Lower leg skin (tissue), 4 donors: Measurements from ENCODE around the gene ECE1. TPM values are rescaled to one million over a fixed set of nuclear protein-coding genes. Genes with fewer than 3 reads are reported as not detected.

Experiments
- DNase-seq, 2 donors: peaks; one replicate each; pipeline ENCODE4 v3.0.0-alpha.2; 2019; ENCODE audit warnings: low spot score in 2 of 2
- H3K4me3 ChIP-seq: fragments of 200-600 bp; sonication (generic); 2 replicates; pipeline ENCODE4 v1.5.1; 2017; ENCODE audit warnings: mild to moderate bottlenecking, low read depth; ENCODE audit not compliant: poor library complexity, severe bottlenecking
- POLR2A ChIP-seq, 2 donors: fragments of 450-650 bp; IDR thresholded peaks; one replicate each; pipeline ENCODE4 v1.6.1; 2016 to 2017; ENCODE audit warnings: antibody characterized with exemption in 2 of 2, mild to moderate bottlenecking in 1 of 2, moderate library complexity in 1 of 2
- WGBS, 2 donors: methylation state at CpG; one replicate each; pipeline ENCODE4 v1.1.5; 2018; 5-methylcytosine and 5-hydroxymethylcytosine counted together
- intact Hi-C: fragments of 100-400 bp; cut with DNase I; formaldehyde crosslinking; loops from one replicate; pipeline ENCODE4 v1.15.0; 2023; ENCODE audit warnings: low total_unique reads
- total RNA-seq, 4 donors: library from RNA; depleted of rRNA; stranded (reverse); fragments of >200 nt; gene quantifications; one replicate each; pipeline ENCODE4 v1.1.0, GENCODE V29; 2016
- TF ChIP-seq, protein P1 (sequence below), 3 donors: fragments of 450-650 bp; IDR thresholded peaks; one replicate each; pipeline ENCODE4 v1.5.1; 2016; ENCODE audit warnings: antibody characterized with exemption in 3 of 3, mild to moderate bottlenecking in 3 of 3, moderate library complexity in 2 of 3

Gene ECE1
- total RNA-seq, 4 donors from 2014 or later, result 37.1 to 68.9 (median 48.3) TPM

DNA sequence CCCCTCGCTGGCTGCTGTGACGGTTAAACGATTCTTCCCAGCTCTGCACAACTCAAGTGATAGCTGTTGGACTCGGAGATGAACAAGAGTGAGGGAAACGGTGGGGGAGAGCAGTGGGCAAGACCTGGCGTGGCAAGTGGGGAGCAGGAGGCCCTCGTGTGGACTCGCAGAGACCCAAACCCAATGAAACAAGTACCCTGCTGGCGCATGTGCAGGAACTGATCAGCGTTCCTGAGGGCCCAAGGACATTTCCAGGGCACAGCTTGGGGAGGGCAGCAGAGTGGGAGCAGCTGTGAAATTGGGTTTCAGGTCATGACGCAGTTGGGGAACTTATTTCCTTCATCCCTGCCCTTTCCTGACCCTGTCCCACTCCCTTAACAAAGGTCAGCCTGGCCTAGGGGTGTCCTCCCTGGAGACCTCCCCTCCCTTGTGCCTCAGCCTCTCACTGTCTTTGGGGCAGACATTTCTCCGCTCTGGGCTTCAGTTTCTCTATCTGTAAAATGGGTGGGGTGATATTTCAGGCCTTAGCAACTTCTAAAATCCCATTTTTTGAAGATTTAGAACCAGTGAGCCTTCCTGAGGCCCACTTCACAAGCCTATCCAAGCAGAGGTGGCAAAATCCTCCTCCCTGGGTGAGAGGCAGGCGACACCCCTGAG lies 27.9 kb upstream of the ECE1 start:
- WGBS, 2 donors, result 79 to 80% methylated on average over 13 of the region's 13 CpGs
- intact Hi-C loops, result no loop called here
- no peak for DNase-seq
- TF ChIP-seq, protein P1, sequence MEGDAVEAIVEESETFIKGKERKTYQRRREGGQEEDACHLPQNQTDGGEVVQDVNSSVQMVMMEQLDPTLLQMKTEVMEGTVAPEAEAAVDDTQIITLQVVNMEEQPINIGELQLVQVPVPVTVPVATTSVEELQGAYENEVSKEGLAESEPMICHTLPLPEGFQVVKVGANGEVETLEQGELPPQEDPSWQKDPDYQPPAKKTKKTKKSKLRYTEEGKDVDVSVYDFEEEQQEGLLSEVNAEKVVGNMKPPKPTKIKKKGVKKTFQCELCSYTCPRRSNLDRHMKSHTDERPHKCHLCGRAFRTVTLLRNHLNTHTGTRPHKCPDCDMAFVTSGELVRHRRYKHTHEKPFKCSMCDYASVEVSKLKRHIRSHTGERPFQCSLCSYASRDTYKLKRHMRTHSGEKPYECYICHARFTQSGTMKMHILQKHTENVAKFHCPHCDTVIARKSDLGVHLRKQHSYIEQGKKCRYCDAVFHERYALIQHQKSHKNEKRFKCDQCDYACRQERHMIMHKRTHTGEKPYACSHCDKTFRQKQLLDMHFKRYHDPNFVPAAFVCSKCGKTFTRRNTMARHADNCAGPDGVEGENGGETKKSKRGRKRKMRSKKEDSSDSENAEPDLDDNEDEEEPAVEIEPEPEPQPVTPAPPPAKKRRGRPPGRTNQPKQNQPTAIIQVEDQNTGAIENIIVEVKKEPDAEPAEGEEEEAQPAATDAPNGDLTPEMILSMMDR (IDR thresholded peaks at IDR 0.05), result no peak
- no peak for TF ChIP-seq POLR2A (IDR thresholded peaks at IDR 0.05)
- no peak overlapping the region for H3K4me3 ChIP-seq

DNA sequence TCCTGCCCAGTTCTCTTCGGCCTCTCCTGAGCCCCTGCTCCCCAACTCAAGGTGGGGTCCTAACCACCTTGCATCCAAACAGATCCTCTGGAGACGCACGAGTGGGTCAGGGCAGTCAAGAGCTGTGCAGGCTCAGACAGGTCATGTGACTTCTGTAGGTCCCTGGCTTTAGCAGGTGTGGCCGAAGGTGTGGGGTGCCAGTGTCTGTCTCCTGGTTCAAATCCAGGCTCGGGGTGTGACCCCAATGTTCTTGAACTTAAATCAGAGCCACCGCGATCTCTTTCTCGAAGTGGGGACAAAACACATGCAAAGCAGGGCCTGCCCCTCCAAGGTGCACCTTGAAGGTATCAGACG lies 27.4 kb upstream of the ECE1 start:
- 64 to 68% methylated on average over 9 of the region's 9 CpGs for WGBS, 2 donors
- no peak for DNase-seq
- intact Hi-C loops, result no loop called here
- H3K4me3 ChIP-seq, result no peak overlapping the region
- no peak for TF ChIP-seq POLR2A (IDR thresholded peaks at IDR 0.05)
- TF ChIP-seq, protein P1 (IDR thresholded peaks at IDR 0.05), result no peak

DNA sequence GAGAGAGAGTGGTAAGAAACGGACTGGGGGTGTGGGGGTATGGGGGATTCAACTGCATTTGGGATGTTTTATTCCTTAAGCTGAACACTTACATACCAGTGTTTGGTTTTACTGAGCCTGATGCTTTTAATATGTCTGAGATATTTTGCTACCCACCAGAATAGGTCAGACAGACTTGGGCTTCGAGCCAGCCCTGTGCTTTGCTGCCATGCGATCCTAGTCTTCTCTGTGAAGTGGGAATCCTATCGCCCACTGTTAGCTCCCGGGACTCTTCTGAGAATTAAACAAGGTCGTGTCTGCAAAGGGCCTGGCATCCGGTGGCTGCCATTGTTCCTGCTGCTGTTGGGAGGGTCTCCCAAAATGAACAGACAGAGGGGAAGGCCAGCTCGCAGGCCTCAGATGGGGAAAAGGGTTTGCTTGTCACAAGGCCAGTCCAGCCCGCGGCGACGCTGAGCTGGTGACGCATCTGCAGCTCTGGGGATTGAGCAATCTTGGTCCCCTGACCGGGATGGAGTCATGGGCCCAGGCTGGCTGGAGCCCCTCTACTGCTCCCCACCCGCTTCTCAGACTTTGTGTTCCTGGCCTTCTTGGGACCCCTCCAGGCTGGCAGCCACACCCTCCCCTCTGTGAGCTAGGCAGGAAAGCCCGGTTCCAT lies 26.9 kb upstream of the ECE1 start:
- intact Hi-C loops, result no loop called here
- TF ChIP-seq, protein P1 (IDR thresholded peaks at IDR 0.05), result no peak
- TF ChIP-seq POLR2A (IDR thresholded peaks at IDR 0.05), result no peak
- H3K4me3 ChIP-seq, result no peak overlapping the region
- peak; percentile 87 to 98 for DNase-seq
- WGBS, 2 donors, result 63 to 66% methylated on average over 16 of the region's 16 CpGs

DNA sequence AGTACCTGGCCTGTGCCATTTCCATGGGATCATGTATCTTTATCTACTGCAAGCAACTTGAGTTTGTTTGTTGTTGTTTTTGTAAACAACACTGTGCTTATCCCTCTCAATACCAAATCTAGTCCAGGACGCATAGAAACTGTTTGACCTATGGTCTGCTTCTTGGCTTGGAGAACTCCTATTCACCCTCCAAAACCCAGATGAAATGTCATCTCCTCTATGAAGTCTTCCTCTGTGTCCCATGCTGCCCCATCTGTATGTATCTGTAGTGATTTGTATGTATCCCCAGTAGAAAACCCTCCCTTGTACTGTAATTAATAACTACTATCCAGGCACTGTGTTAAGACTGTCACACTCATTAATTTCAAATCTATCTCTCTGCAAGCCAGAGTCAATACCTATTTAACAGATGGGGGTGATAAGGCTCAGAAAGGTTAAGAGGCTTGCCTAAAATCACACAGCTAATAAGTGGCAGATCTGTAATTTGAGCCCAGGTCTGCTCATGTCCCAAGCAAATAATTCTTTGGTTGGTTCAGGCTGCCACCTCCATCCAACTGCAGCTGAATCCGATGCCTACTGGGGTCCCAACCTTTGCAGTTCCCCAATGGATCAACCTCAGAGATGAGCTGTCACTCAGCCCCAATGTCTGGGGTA lies 24.6 kb upstream of the ECE1 start:
- DNase-seq, result no peak
- no peak for TF ChIP-seq POLR2A (IDR thresholded peaks at IDR 0.05)
- TF ChIP-seq, protein P1 (IDR thresholded peaks at IDR 0.05), result no peak
- 83 to 97% methylated on average over 2 of the region's 2 CpGs for WGBS, 2 donors
- intact Hi-C loops, result no loop called here
- H3K4me3 ChIP-seq, result no peak overlapping the region

DNA sequence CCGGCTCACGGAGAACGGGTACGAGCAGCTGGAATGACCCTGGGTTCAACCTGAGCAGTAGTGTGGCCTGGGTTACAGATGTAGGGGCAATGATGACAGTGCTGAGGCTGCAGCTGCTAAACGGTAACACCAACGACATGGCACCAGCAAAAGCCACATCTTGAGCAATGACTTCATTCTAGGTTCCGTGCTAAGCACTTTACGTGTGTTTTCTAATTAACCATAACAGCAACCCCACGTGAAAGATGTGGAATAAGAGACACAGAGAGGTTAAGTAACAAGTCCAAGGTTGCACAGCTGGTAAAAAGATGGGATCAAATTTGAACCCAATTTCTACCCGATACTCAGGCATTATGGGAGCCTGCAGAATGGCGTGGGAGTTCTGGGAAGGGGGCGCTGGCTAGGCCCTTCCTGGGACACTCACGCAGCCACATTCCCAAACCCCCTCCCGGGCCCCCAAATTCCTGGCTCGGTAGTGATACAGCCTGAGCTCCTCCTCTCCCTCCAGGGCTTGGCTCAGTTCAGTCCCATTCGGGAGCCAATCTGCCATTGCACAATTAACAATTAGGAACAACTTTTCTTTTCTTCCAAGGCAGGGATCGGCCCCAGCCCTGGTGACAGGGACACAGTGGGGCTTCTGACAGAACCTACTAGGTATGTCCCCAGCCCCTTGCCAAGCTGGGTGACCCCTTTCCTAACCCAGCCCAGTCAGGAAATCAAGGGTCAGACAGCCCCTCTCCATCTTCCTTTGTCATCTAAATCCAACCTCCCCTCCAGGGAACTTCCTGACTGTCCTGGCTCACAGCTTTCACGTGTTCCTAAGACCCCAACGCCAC lies 23.8 kb upstream of the ECE1 start:
- intact Hi-C loops, result no loop called here
- peak in 1 of 2 donors; percentile 92 for DNase-seq
- TF ChIP-seq, protein P1 (IDR thresholded peaks at IDR 0.05), result no peak
- no peak for TF ChIP-seq POLR2A (IDR thresholded peaks at IDR 0.05)
- no peak overlapping the region for H3K4me3 ChIP-seq
- WGBS, 2 donors, result 33% methylated on average over 19 of the region's 19 CpGs
